ENCODE measurements around the gene STOML2. TPM values are rescaled to one million over a fixed set of nuclear protein-coding genes. Genes with fewer than 3 reads are reported as not detected.

STOML2 gene
- total RNA-seq, 1 donor from 2014 or later: 262 TPM

- Mint-ChIP-seq H3K4me3 (no peak overlapping the region), H3K36me3 (ENCODE audit: low read depth) (peaks cover 74% of the 10 kb centered on the region), H3K9me3 (no peaks in the 10 kb centered on the region), H3K27ac (peak overlapping the region; percentile 1), H3K27me3 (no peaks in the 10 kb centered on the region), H3K4me1 (peaks cover 6% of the 10 kb centered on the region)
- intact Hi-C loops (cut with micrococcal nuclease): loop anchor here (5.0 kb wide), 1 partner anchor 52 kb away; no protein-coding TSS in a partner anchor
- no peak for DNase-seq
These were observed 48.6 kb downstream of the STOML2 start for GRCh38 chr9:35054185-35054835.

GRCh38 chr9:35051069-35051967 is 51.6 kb downstream of the STOML2 start:
- intact Hi-C loops (cut with micrococcal nuclease): loop anchor here (1.0 to 5.0 kb wide), 2 partner anchors 49 to 152 kb away; no protein-coding TSS in a partner anchor
- peak; percentile 87 for DNase-seq
- Mint-ChIP-seq H3K36me3 (ENCODE audit: low read depth) (peaks cover 59% of the 10 kb centered on the region), H3K27ac (peak overlapping the region; percentile 2), H3K27me3 (no peaks in the 10 kb centered on the region), H3K9me3 (no peaks in the 10 kb centered on the region), H3K4me3 (no peak overlapping the region), H3K4me1 (peaks cover 4% of the 10 kb centered on the region)

Other genes starting within 250 kb of the STOML2 start
- gene PHF24, start 144.8 kb downstream of the STOML2 start, total RNA-seq: 0.14 and 0.57 TPM in 2 replicates
- gene DNAJB5, start 113.4 kb downstream of the STOML2 start, total RNA-seq: 7.7 and 10.6 TPM in 2 replicates
- 335 and 343 TPM in 2 replicates for gene VCP, start 30.5 kb downstream of the STOML2 start, total RNA-seq
- gene FANCG, start 23.2 kb downstream of the STOML2 start, total RNA-seq: 114 and 122 TPM in 2 replicates
- gene PIGO, start 6.5 kb downstream of the STOML2 start, total RNA-seq: 32.5 and 37.2 TPM in 2 replicates
- gene ATOSB, start 12.7 kb upstream of the STOML2 start, total RNA-seq: 3.7 and 4.7 TPM in 2 replicates
- gene UNC13B, start 58.9 kb upstream of the STOML2 start, total RNA-seq: 0.47 and 0.51 TPM in 2 replicates

All from activated CD4-positive, alpha-beta T cell treated with anti-CD3 and anti-CD28 coated beads, Interleukin-2, amount 10 ng/mL, durations not matched to agents 24 days and 14 days (primary cell).